H9 (cell line): Measurements from ENCODE around the gene FCGR3B. TPM values are rescaled to one million over a fixed set of nuclear protein-coding genes. Genes with fewer than 3 reads are reported as not detected.
"Not testable (repeated sequence)": the region's sequence is repeated elsewhere in the genome, so short reads cannot be mapped to it uniquely, and the experiment has no call there.

Source experiments
- DNase-seq: peaks from one replicate; pipeline ENCODE4 v3.0.0-alpha.2; 2017
- H2AFZ ChIP-seq: one replicate; pipeline ENCODE4 v1.6.1; 2013; ENCODE audit warnings: mild to moderate bottlenecking, low read length, control low read depth, moderate library complexity
- H2AK5ac ChIP-seq: 2 replicates; pipeline ENCODE4 v1.6.1; 2013; ENCODE audit warnings: low read length, control low read depth, mixed read lengths; ENCODE audit not compliant: insufficient read length
- H2BK120ac ChIP-seq: one replicate; pipeline ENCODE4 v1.6.1; 2013; ENCODE audit warnings: low read depth, mild to moderate bottlenecking, low read length, control low read depth, inconsistent platforms; ENCODE audit not compliant: poor library complexity, severe bottlenecking
- H2BK12ac ChIP-seq: 2 replicates; pipeline ENCODE4 v1.6.1; 2013; ENCODE audit warnings: low read length, control low read depth, mixed read lengths, low read depth; ENCODE audit not compliant: insufficient read length
- H2BK15ac ChIP-seq: 2 replicates; pipeline ENCODE4 v1.6.1; 2013; ENCODE audit warnings: low read depth, low read length, control low read depth
- H2BK20ac ChIP-seq: one replicate; pipeline ENCODE4 v1.6.1; 2013; ENCODE audit warnings: low read depth, mild to moderate bottlenecking, low read length, control low read depth, inconsistent platforms; ENCODE audit not compliant: poor library complexity, severe bottlenecking
- H2BK5ac ChIP-seq: 2 replicates; pipeline ENCODE4 v1.6.1; 2013; ENCODE audit warnings: low read length, control low read depth, mixed read lengths; ENCODE audit not compliant: insufficient read length
- H3K14ac ChIP-seq: 2 replicates; pipeline ENCODE4 v1.6.1; 2013; ENCODE audit warnings: low read length, control low read depth; ENCODE audit not compliant: insufficient read depth
- H3K18ac ChIP-seq: 2 replicates; pipeline ENCODE4 v1.6.1; 2013; ENCODE audit warnings: low read depth, mild to moderate bottlenecking, mixed read lengths, low read length, control low read depth; ENCODE audit not compliant: insufficient read length
- H3K23ac ChIP-seq: 2 replicates; pipeline ENCODE4 v1.6.1; 2013; ENCODE audit warnings: low read length, control low read depth, mixed read lengths, low read depth; ENCODE audit not compliant: insufficient read length
- H3K23me2 ChIP-seq: 2 replicates; pipeline ENCODE4 v1.6.1; 2013; ENCODE audit warnings: low read depth, mild to moderate bottlenecking, mixed read lengths, low read length, control low read depth; ENCODE audit not compliant: insufficient read length, poor library complexity, severe bottlenecking
- H3K27ac ChIP-seq: 2 replicates; pipeline ENCODE4 v1.5.1; 2013; ENCODE audit warnings: low read length, control low read depth, mixed read lengths, low read depth; ENCODE audit not compliant: insufficient read length
- H3K27me3 ChIP-seq: 2 replicates; pipeline ENCODE4 v1.6.1; 2013; ENCODE audit warnings: low read length, control low read depth, inconsistent platforms; ENCODE audit not compliant: insufficient read depth
- H3K4ac ChIP-seq: 2 replicates; pipeline ENCODE4 v1.6.1; 2013; ENCODE audit warnings: low read depth, mild to moderate bottlenecking, control low read depth, inconsistent platforms, low read length, moderate library complexity
- H3K4me1 ChIP-seq: 2 replicates; pipeline ENCODE4 v1.6.1; 2013; ENCODE audit warnings: low read length, control low read depth, inconsistent platforms; ENCODE audit not compliant: insufficient read depth
- H3K4me2 ChIP-seq: 2 replicates; pipeline ENCODE4 v1.6.1; 2013; ENCODE audit warnings: low read length, control low read depth, mixed read lengths; ENCODE audit not compliant: insufficient read length, insufficient read depth
- H3K56ac ChIP-seq: 2 replicates; pipeline ENCODE4 v1.6.1; 2013; ENCODE audit warnings: low read depth, mild to moderate bottlenecking, mixed read lengths, low read length, control low read depth; ENCODE audit not compliant: insufficient read length
- H3K79me1 ChIP-seq: 2 replicates; pipeline ENCODE4 v1.6.1; 2013; ENCODE audit warnings: low read depth, mild to moderate bottlenecking, moderate library complexity, low read length, control low read depth, inconsistent platforms; ENCODE audit not compliant: insufficient read depth, poor library complexity, severe bottlenecking
- H3K79me2 ChIP-seq: 2 replicates; pipeline ENCODE4 v1.6.1; 2013; ENCODE audit warnings: low read length, control low read depth, inconsistent platforms; ENCODE audit not compliant: insufficient read depth
- H3K9ac ChIP-seq: 2 replicates; pipeline ENCODE4 v1.6.1; 2013; ENCODE audit warnings: low read length, control low read depth, mixed read lengths; ENCODE audit not compliant: insufficient read length; ENCODE audit errors: extremely low read depth
- H3K9me3 ChIP-seq: one replicate; pipeline ENCODE4 v1.6.1; 2013; ENCODE audit warnings: low read depth, low read length, inconsistent platforms; ENCODE audit not compliant: control insufficient read depth
- H3T11ph ChIP-seq: one replicate; pipeline ENCODE4 v1.6.1; 2013; ENCODE audit warnings: mild to moderate bottlenecking, low read length, control low read depth, inconsistent platforms
- H4K20me1 ChIP-seq: one replicate; pipeline ENCODE4 v1.6.1; 2013; ENCODE audit not compliant: control insufficient read depth, insufficient read length, insufficient read depth
- H4K5ac ChIP-seq: 2 replicates; pipeline ENCODE4 v1.6.1; 2013; ENCODE audit warnings: low read depth, mild to moderate bottlenecking, mixed read lengths, low read length, control low read depth; ENCODE audit not compliant: insufficient read length
- H4K8ac ChIP-seq: replicated peaks from 2 replicates; pipeline ENCODE4 v1.6.1; 2013; ENCODE audit warnings: low read length, control low read depth, mixed read lengths, low read depth; ENCODE audit not compliant: insufficient read length
- H4K91ac ChIP-seq: 2 replicates; pipeline ENCODE4 v1.6.1; 2013; ENCODE audit warnings: low read depth, mild to moderate bottlenecking, moderate library complexity, mixed read lengths, low read length, control low read depth; ENCODE audit not compliant: insufficient read length
- H3K27ac Mint-ChIP-seq, 3 experiments: 2 replicates in 2 of 3; 3 replicates in 1 of 3; pipeline ENCODE4 v1.8.0; 2020 to 2021; ENCODE audit warnings: mixed read lengths in 3 of 3, mild to moderate bottlenecking in 1 of 3, moderate library complexity in 1 of 3
- H3K27me3 Mint-ChIP-seq: 2 replicates; pipeline ENCODE4 v1.8.0; 2021; ENCODE audit warnings: low read depth, mild to moderate bottlenecking, moderate library complexity, mixed read lengths
- H3K36me3 Mint-ChIP-seq, 3 experiments: 2 replicates in 2 of 3; 3 replicates in 1 of 3; pipeline ENCODE4 v1.8.0; 2020 to 2021; ENCODE audit warnings: low read depth in 3 of 3, mixed read lengths in 3 of 3; ENCODE audit not compliant: insufficient read depth in 1 of 3
- H3K4me1 Mint-ChIP-seq, 2 experiments: 2 replicates each; pipeline ENCODE4 v1.8.0; 2020; ENCODE audit warnings: mixed read lengths in 2 of 2
- H3K4me3 Mint-ChIP-seq, 2 experiments: 2 replicates in 1 of 2; 3 replicates in 1 of 2; pipeline ENCODE4 v1.8.0; 2020 to 2021; ENCODE audit warnings: mild to moderate bottlenecking in 2 of 2, mixed read lengths in 2 of 2, moderate library complexity in 1 of 2
- H3K9me3 Mint-ChIP-seq, 2 experiments: 2 replicates in 1 of 2; 3 replicates in 1 of 2; pipeline ENCODE4 v1.8.0; 2020; ENCODE audit warnings: mild to moderate bottlenecking in 2 of 2, mixed read lengths in 2 of 2, moderate library complexity in 1 of 2
- WGBS: extraction: QIAGEN DNeasy Blood & Tissue Kit; methylation state at CpG from one replicate; pipeline ENCODE4 v1.1.7; 2013; ENCODE audit warnings: missing lambda C conversion rate, low lambda C conversion rate, mixed read lengths; ENCODE audit not compliant: insufficient read length; ENCODE audit errors: extremely low coverage; 5-methylcytosine and 5-hydroxymethylcytosine counted together
- total RNA-seq: library from RNA; stranded (reverse); gene quantifications from 2 replicates; pipeline ENCODE4 v1.2.1, GENCODE V29; 2021

The FCGR3B gene
- total RNA-seq, 1 experiment from 2014 or later: not detected

GRCh38 chr1:161579856-161580507, 51.0 kb downstream of the FCGR3B start:
- H3K23ac ChIP-seq, H4K8ac ChIP-seq, H3K4me2 ChIP-seq, H3K9me3 Mint-ChIP-seq, H3K79me2 ChIP-seq, DNase-seq, H2BK5ac ChIP-seq, H3K4ac ChIP-seq, H3K9me3 ChIP-seq, H3K18ac ChIP-seq, H4K5ac ChIP-seq, H3K9ac ChIP-seq, H3K27me3 ChIP-seq, H2BK12ac ChIP-seq, H3K27me3 Mint-ChIP-seq, H3K27ac ChIP-seq, H3K36me3 Mint-ChIP-seq, H3K4me3 Mint-ChIP-seq, H2BK20ac ChIP-seq, H3K79me1 ChIP-seq, H3K56ac ChIP-seq, H3K23me2 ChIP-seq, H2AK5ac ChIP-seq, H2BK120ac ChIP-seq, H2AFZ ChIP-seq, H3K14ac ChIP-seq, H4K20me1 ChIP-seq, H4K91ac ChIP-seq, H3K4me1 ChIP-seq, H3K4me1 Mint-ChIP-seq, H3T11ph ChIP-seq, H2BK15ac ChIP-seq, H3K27ac Mint-ChIP-seq: not testable (repeated sequence)
- no CpG with 5 or more reads among the region's 8 CpGs for WGBS

GRCh38 chr1:161576676-161577075, 54.3 kb downstream of the FCGR3B start:
- H3K14ac ChIP-seq, H3K18ac ChIP-seq, H3K23me2 ChIP-seq, H4K8ac ChIP-seq, H2BK15ac ChIP-seq, H4K20me1 ChIP-seq, H3K27me3 ChIP-seq, H2BK20ac ChIP-seq, H3T11ph ChIP-seq, H3K23ac ChIP-seq, H2BK5ac ChIP-seq, H4K5ac ChIP-seq, H3K9me3 Mint-ChIP-seq, H2BK120ac ChIP-seq, H3K4me1 ChIP-seq, H3K9me3 ChIP-seq, H3K4me2 ChIP-seq, H3K4ac ChIP-seq, H3K79me2 ChIP-seq, H3K4me3 Mint-ChIP-seq, H3K4me1 Mint-ChIP-seq, H3K27ac Mint-ChIP-seq, H2AFZ ChIP-seq, H2BK12ac ChIP-seq, H3K27me3 Mint-ChIP-seq, DNase-seq, H3K79me1 ChIP-seq, H3K27ac ChIP-seq, H3K56ac ChIP-seq, H3K36me3 Mint-ChIP-seq, H4K91ac ChIP-seq, H3K9ac ChIP-seq, H2AK5ac ChIP-seq: not testable (repeated sequence)
